Islet precursor cell (in vitro differentiated cells): ENCODE results near the gene ADK.
"Not testable (repeated sequence)": the region's sequence is repeated elsewhere in the genome, so short reads cannot be mapped to it uniquely, and the experiment has no call there.

ENCODE experiments used
- DNase-seq: peaks from one replicate; pipeline ENCODE4 v3.0.0-alpha.2; 2018

ADK gene

GRCh38 chr10:74500026-74500704, 349.1 kb downstream of the ADK start:
- no peak for DNase-seq

GRCh38 chr10:74500816-74501215, 349.8 kb downstream of the ADK start:
- DNase-seq = no peak

GRCh38 chr10:74502963-74503608, 352.1 kb downstream of the ADK start:
- no peak for DNase-seq

GRCh38 chr10:74507951-74508350, 356.9 kb downstream of the ADK start:
- no peak for DNase-seq

- no peak for DNase-seq
Measured at GRCh38 chr10:74510594-74510993, 359.6 kb downstream of the ADK start.

GRCh38 chr10:74511051-74511450, 360.0 kb downstream of the ADK start:
- DNase-seq = no peak

- no peak for DNase-seq
Measured at GRCh38 chr10:74514322-74514721, 363.3 kb downstream of the ADK start.

- DNase-seq = no peak
Measured at GRCh38 chr10:74518061-74518460, 367.0 kb downstream of the ADK start.

- no peak for DNase-seq
Measured at GRCh38 chr10:74521526-74521925, 370.5 kb downstream of the ADK start.

GRCh38 chr10:74523199-74523598, 372.2 kb downstream of the ADK start:
- no peak for DNase-seq

GRCh38 chr10:74525885-74526284, 374.9 kb downstream of the ADK start:
- DNase-seq = no peak

GRCh38 chr10:74527611-74528010, 376.6 kb downstream of the ADK start:
- not testable (repeated sequence) for DNase-seq

GRCh38 chr10:74529205-74529604, 378.2 kb downstream of the ADK start:
- no peak for DNase-seq

- DNase-seq = no peak
Measured at GRCh38 chr10:74530981-74531380, 380.0 kb downstream of the ADK start.

- no peak for DNase-seq
Measured at GRCh38 chr10:74539317-74539716, 388.3 kb downstream of the ADK start.

GRCh38 chr10:74541375-74541774, 390.4 kb downstream of the ADK start:
- DNase-seq = no peak

- DNase-seq = no peak
Measured at GRCh38 chr10:74542077-74542476, 391.1 kb downstream of the ADK start.

GRCh38 chr10:74543276-74543675, 392.3 kb downstream of the ADK start:
- no peak for DNase-seq

- DNase-seq = no peak
Measured at GRCh38 chr10:74544106-74544505, 393.1 kb downstream of the ADK start.

- no peak for DNase-seq
Measured at GRCh38 chr10:74548676-74549075, 397.7 kb downstream of the ADK start.

- no peak for DNase-seq
Measured at GRCh38 chr10:74556072-74556705, 405.2 kb downstream of the ADK start.

GRCh38 chr10:74557098-74557497, 406.1 kb downstream of the ADK start:
- DNase-seq = no peak

- DNase-seq = no peak
Measured at GRCh38 chr10:74558403-74558802, 407.4 kb downstream of the ADK start.

- no peak for DNase-seq
Measured at GRCh38 chr10:74558897-74559296, 407.9 kb downstream of the ADK start.
